ENCODE data around the gene CNTROB. TPM values are rescaled to one million over a fixed set of nuclear protein-coding genes. Genes with fewer than 3 reads are reported as not detected.
"Not testable (repeated sequence)": the region's sequence is repeated elsewhere in the genome, so short reads cannot be mapped to it uniquely, and the experiment has no call there.

The CNTROB gene
- total RNA-seq, 1 experiment from 2014 or later, result 30.1 TPM

DNA sequence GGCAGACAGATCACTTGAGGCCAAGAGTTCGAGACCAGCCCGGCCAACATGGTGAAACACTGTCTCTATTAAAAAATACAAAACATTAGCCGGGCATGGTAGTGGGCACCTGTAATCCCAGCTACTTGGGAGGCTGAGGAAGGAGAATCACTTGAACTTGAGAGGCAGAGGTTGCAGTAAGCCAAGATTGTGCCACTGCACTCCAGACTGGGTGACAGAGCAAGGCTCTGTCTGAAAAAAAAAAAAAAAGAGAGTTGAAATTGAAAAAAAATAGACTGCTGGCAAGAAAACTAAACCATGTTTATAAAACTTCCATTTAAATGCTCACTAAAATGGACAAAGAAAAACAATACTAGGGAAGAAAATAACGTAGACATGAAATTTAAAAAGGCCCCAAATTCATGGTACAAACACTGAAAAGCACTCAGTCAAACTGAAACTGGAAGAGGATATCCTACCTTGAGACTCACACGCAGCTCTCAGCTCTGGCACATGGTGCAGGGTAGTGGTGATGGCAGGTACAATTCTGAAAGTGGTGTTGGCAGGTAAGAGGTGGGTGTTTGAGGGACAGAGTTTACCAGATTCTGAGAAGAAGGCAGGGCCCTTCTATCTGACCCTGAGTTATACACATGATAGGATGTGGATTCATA lies 19.3 kb downstream of the CNTROB start:
- Histone ChIP-seq H2BK12ac (ENCODE audit: insufficient read length, low read depth, low read length) (no peak overlapping the region), H3K79me1 (ENCODE audit: insufficient read depth, low read depth, low read length, poor library complexity, severe bottlenecking) (no peaks in the 10 kb centered on the region), H2BK15ac (ENCODE audit: low read depth, low read length) (no peak overlapping the region), H4K20me1 (ENCODE audit: control insufficient read depth, insufficient read depth, insufficient read length) (no peaks in the 10 kb centered on the region), H3K4me1 (ENCODE audit: insufficient read depth, low read length) (no peaks in the 10 kb centered on the region), H3K23me2 (ENCODE audit: insufficient read length, low read depth, low read length, poor library complexity, severe bottlenecking) (no peaks in the 10 kb centered on the region), H3T11ph (ENCODE audit: low read length) (no peak overlapping the region), H3K56ac (ENCODE audit: insufficient read length, low read depth, low read length) (no peak overlapping the region), H4K91ac (ENCODE audit: insufficient read length, low read depth, low read length) (no peak overlapping the region), H3K23ac (ENCODE audit: insufficient read length, low read depth, low read length) (no peak overlapping the region), H2BK5ac (ENCODE audit: insufficient read length, low read length) (no peak overlapping the region), H3K79me2 (ENCODE audit: insufficient read depth, low read length) (no peaks in the 10 kb centered on the region), H3K4ac (ENCODE audit: low read depth, low read length) (no peak overlapping the region), H3K18ac (ENCODE audit: insufficient read length, low read depth, low read length) (no peak overlapping the region), H4K5ac (ENCODE audit: insufficient read length, low read depth, low read length) (no peak overlapping the region), H3K9me3 (ENCODE audit: control insufficient read depth, low read depth, low read length) (no peaks in the 10 kb centered on the region), H2BK20ac (ENCODE audit: low read depth, low read length, poor library complexity, severe bottlenecking) (no peak overlapping the region), H4K8ac (replicated peaks; ENCODE audit: insufficient read length, low read depth, low read length) (no peak overlapping the region), H2AK5ac (ENCODE audit: insufficient read length, low read length) (no peak overlapping the region), H2BK120ac (ENCODE audit: low read depth, low read length, poor library complexity, severe bottlenecking) (no peak overlapping the region), H3K27ac (ENCODE audit: insufficient read length, low read depth, low read length) (no peak overlapping the region), H2AFZ (ENCODE audit: low read length) (no peak overlapping the region), H3K27me3 (ENCODE audit: insufficient read depth, low read length) (no peaks in the 10 kb centered on the region), H3K9ac (ENCODE audit: extremely low read depth, insufficient read length, low read length) (no peak overlapping the region), H3K14ac (ENCODE audit: insufficient read depth, low read length) (no peak overlapping the region), H3K4me2 (ENCODE audit: insufficient read depth, insufficient read length, low read length) (no peak overlapping the region)
- TF ChIP-seq, protein P1, sequence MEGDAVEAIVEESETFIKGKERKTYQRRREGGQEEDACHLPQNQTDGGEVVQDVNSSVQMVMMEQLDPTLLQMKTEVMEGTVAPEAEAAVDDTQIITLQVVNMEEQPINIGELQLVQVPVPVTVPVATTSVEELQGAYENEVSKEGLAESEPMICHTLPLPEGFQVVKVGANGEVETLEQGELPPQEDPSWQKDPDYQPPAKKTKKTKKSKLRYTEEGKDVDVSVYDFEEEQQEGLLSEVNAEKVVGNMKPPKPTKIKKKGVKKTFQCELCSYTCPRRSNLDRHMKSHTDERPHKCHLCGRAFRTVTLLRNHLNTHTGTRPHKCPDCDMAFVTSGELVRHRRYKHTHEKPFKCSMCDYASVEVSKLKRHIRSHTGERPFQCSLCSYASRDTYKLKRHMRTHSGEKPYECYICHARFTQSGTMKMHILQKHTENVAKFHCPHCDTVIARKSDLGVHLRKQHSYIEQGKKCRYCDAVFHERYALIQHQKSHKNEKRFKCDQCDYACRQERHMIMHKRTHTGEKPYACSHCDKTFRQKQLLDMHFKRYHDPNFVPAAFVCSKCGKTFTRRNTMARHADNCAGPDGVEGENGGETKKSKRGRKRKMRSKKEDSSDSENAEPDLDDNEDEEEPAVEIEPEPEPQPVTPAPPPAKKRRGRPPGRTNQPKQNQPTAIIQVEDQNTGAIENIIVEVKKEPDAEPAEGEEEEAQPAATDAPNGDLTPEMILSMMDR (conservative IDR thresholded peaks at IDR 0.05), result no peak
- peaks cover 11 to 38% (median 32%) of the 10 kb centered on the region in 3 experiments; a peak in 6 of 7 replicates for H3K36me3 Mint-ChIP-seq (ENCODE audit: insufficient read depth in 1 of 3, low read depth in 3 of 3)
- no peaks in the 10 kb centered on the region for H3K9me3 Mint-ChIP-seq
- peaks cover 0 to 6% of the 10 kb centered on the region in 2 experiments; a peak in 2 of 4 replicates for H3K4me1 Mint-ChIP-seq
- no peak overlapping the region for H3K4me3 Mint-ChIP-seq
- H3K27me3 Mint-ChIP-seq (ENCODE audit: low read depth), result no peaks in the 10 kb centered on the region; the same call in 1 of the 2 replicates
- no peak for DNase-seq
- WGBS (ENCODE audit: extremely low coverage, insufficient read length, low lambda C conversion rate), result no CpG with 5 or more reads among the region's 5 CpGs
- no peak overlapping the region; a peak in 1 of 7 replicates for H3K27ac Mint-ChIP-seq

DNA sequence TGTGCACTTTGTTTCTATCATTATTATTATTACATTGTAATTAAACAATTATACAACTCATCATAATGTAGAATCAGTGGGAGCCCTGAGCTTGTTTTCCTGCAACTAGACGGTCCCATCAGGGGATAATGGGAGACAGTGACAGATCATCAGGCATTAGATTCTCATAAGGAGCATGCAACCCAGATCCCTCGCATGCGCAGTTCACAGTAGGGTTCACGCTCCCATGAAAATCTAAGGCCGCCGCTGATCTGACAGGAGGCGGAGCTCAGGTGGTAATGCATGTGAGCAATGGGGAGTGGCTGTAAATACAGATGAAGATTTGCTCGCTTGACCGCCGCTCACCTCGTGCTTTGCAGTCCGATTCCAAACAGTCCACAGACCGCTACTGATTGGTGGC lies 21.3 kb downstream of the CNTROB start:
- not testable (repeated sequence) for DNase-seq; H3K23me2 ChIP-seq (ENCODE audit: insufficient read length, low read depth, low read length, poor library complexity, severe bottlenecking); H3K79me2 ChIP-seq (ENCODE audit: insufficient read depth, low read length); H3K27ac ChIP-seq (ENCODE audit: insufficient read length, low read depth, low read length); H4K5ac ChIP-seq (ENCODE audit: insufficient read length, low read depth, low read length); H3K23ac ChIP-seq (ENCODE audit: insufficient read length, low read depth, low read length); H3K9ac ChIP-seq (ENCODE audit: extremely low read depth, insufficient read length, low read length); H3K56ac ChIP-seq (ENCODE audit: insufficient read length, low read depth, low read length); H2BK12ac ChIP-seq (ENCODE audit: insufficient read length, low read depth, low read length); H3K4me2 ChIP-seq (ENCODE audit: insufficient read depth, insufficient read length, low read length); H3K18ac ChIP-seq (ENCODE audit: insufficient read length, low read depth, low read length); H3K27ac Mint-ChIP-seq; H2AFZ ChIP-seq (ENCODE audit: low read length); H4K20me1 ChIP-seq (ENCODE audit: control insufficient read depth, insufficient read depth, insufficient read length); H3K4ac ChIP-seq (ENCODE audit: low read depth, low read length); H4K91ac ChIP-seq (ENCODE audit: insufficient read length, low read depth, low read length); H3K4me1 ChIP-seq (ENCODE audit: insufficient read depth, low read length); H3K27me3 ChIP-seq (ENCODE audit: insufficient read depth, low read length); H3K14ac ChIP-seq (ENCODE audit: insufficient read depth, low read length); H2AK5ac ChIP-seq (ENCODE audit: insufficient read length, low read length); H3K4me3 Mint-ChIP-seq; H3K79me1 ChIP-seq (ENCODE audit: insufficient read depth, low read depth, low read length, poor library complexity, severe bottlenecking); H3T11ph ChIP-seq (ENCODE audit: low read length); H3K27me3 Mint-ChIP-seq (ENCODE audit: low read depth); H2BK20ac ChIP-seq (ENCODE audit: low read depth, low read length, poor library complexity, severe bottlenecking); H2BK5ac ChIP-seq (ENCODE audit: insufficient read length, low read length); H3K9me3 Mint-ChIP-seq; H2BK120ac ChIP-seq (ENCODE audit: low read depth, low read length, poor library complexity, severe bottlenecking); H2BK15ac ChIP-seq (ENCODE audit: low read depth, low read length); H3K4me1 Mint-ChIP-seq; H4K8ac ChIP-seq (replicated peaks; ENCODE audit: insufficient read length, low read depth, low read length); H3K9me3 ChIP-seq (ENCODE audit: control insufficient read depth, low read depth, low read length)
- H3K36me3 Mint-ChIP-seq (ENCODE audit: insufficient read depth in 1 of 3, low read depth in 3 of 3), result peaks cover 5 to 20% (median 15%) of the 10 kb centered on the region in 3 experiments; a peak in 5 of 7 replicates
- WGBS (ENCODE audit: extremely low coverage, insufficient read length, low lambda C conversion rate), result no CpG with 5 or more reads among the region's 13 CpGs

All from H9 (cell line).